NCI-H2107 treated with DMSO at 0.1 percent for 48 hours (cell line): ENCODE measurements around the gene CDH1.
A peak's percentile ranks its signal among the peaks of the same experiment; 100 is the strongest.
"Not testable (repeated sequence)": the region's sequence is repeated elsewhere in the genome, so short reads cannot be mapped to it uniquely, and the experiment has no call there.

Experiments used
- DNase-seq: peaks from one replicate; lab custom pipeline; 2025; ENCODE audit not compliant: unreplicated experiment; lab: John Stamatoyannopoulos, UW

The CDH1 gene

DNA sequence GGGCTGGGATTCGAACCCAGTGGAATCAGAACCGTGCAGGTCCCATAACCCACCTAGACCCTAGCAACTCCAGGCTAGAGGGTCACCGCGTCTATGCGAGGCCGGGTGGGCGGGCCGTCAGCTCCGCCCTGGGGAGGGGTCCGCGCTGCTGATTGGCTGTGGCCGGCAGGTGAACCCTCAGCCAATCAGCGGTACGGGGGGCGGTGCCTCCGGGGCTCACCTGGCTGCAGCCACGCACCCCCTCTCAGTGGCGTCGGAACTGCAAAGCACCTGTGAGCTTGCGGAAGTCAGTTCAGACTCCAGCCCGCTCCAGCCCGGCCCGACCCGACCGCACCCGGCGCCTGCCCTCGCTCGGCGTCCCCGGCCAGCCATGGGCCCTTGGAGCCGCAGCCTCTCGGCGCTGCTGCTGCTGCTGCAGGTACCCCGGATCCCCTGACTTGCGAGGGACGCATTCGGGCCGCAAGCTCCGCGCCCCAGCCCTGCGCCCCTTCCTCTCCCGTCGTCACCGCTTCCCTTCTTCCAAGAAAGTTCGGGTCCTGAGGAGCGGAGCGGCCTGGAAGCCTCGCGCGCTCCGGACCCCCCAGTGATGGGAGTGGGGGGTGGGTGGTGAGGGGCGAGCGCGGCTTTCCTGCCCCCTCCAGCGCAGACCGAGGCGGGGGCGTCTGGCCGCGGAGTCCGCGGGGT is at the start of gene CDH1:
Gene CDH1 (plus strand): TSS at position 247 of the 684 bp plus-strand sequence. CDS start 124 bp downstream, at position 371.
- peak; percentile 33 for DNase-seq

DNA sequence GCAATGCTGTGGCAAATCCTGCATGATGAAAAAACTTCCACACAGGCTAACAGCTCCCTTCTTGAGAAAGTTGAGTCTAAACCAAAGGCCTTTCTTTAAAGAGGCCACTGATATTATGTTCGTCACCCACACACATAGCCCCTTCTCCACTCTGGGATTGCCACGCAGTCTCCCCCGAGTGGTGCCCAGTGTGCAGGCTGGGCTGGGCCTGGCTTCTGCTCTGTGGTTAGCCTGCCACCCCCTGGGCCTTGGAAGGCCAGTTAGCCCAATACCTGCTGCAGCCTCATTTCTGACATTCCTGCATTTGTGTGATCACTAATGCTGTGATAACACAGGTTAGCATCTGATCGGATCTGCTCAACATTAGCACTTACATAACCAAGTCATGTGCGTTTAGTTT is 47.2 kb upstream of the CDH1 start:
- DNase-seq, result no peak

DNA sequence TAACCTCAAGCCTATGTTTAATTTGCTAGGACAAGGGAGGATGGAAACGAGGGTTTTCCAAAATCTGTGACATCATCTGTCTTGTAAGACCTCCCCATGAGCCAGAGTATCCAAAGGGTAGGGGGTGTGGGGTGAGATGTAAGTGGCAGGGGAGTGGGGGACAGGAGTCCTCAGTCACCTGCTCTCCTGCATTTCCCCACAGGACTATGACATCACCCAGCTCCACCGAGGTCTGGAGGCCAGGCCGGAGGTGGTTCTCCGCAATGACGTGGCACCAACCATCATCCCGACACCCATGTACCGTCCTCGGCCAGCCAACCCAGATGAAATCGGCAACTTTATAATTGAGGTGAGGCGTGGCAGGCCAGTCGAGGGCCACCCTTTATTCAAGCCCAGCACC is 41.5 kb upstream of the CDH1 start:
- no peak for DNase-seq

DNA sequence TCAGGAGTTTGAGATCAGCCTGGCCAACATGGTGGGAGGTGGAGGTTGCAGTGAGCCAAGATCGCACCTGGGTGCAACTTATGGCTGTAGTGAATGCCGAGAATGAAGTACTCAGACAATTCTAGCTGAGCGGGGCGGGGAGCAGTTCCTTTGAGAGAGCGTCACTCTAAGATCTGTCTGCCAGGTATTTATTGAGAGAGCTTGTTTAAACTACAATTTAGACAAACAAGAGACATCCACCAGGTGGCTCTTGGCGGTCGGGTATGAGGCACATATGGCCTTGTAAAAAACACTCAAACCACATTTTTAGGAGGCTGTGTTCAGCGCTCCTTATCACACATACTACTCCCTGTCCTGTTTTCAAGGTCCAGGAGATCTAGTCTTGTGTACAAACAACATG is 40.6 kb upstream of the CDH1 start:
- DNase-seq, result no peak

DNA sequence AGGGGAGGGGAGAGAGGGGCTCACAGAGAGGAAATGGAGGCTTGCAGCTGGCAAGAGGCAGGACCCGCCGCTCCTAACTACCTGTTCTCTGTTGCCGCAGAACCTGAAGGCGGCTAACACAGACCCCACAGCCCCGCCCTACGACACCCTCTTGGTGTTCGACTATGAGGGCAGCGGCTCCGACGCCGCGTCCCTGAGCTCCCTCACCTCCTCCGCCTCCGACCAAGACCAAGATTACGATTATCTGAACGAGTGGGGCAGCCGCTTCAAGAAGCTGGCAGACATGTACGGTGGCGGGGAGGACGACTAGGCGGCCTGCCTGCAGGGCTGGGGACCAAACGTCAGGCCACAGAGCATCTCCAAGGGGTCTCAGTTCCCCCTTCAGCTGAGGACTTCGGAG is 39.0 kb upstream of the CDH1 start:
- no peak for DNase-seq

DNA sequence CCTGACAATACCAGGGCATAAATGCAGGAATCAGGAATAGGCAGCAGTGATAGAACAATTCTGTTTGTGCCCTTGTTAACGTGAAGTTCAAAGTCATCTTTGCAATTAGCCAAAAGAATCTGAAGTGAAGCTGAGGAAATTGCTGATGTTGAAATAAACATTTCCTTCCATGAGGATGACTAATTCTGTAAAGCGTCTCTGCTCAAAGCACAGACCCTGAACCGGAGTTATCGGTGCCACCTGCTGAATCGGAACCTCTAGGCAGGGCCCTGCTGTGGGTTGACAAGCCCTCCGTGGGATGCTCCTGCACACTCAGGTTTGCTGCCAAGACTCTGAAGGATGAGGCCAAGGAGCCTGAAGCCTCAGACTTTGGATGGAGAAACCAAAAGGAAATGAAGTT is 37.0 kb upstream of the CDH1 start:
- no peak for DNase-seq

DNA sequence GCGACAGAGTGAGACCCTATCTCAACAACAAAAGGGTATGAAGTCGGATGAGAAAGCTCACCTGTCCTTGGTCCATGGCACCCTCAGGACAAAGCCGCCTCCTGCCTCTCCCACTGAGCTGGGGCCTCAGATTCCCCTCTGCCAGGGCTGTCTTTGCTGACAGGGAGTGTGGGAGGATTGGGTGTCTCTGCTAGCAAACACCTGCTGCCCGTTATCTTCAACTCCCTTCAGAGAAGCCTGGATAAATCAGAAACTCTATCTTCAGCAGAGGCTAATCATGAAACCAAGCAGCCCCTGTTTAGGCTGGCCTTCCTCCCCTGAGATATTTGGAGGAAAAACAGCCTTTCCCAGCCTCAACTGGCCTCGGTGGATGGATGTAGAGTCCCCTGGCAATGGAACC is 36.3 kb upstream of the CDH1 start:
- no peak for DNase-seq

DNA sequence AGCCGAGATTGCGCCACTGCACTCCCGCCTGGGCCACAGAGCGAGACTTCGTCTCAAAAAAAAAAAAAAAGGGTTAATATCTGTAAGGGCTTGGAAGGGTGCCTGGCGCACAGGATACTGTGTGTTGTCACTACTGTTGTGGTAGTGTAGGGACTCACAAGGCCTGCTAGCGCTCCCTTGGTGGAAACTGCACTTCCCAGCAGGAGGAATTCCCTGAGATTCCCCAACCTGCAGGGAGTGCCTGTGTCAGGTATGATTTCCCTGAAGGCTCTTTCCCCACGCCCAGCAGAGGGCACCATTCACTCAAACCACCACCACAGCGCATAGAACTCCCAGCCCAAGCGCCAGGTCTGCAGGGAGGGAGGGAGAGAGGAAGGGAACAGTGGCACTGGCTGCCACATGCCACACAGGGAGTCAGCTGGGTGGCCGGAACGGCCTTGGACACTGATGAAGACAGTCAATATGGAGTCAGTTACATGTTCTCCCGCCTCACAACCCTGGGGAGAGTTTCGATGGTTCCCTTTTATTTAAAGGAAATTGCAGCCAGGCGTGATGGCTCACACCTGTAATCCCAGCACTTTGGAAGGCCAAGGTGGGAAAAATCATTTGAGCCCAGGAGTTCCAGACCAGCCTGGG is 32.7 kb upstream of the CDH1 start:
- DNase-seq, result peak; percentile 87

DNA sequence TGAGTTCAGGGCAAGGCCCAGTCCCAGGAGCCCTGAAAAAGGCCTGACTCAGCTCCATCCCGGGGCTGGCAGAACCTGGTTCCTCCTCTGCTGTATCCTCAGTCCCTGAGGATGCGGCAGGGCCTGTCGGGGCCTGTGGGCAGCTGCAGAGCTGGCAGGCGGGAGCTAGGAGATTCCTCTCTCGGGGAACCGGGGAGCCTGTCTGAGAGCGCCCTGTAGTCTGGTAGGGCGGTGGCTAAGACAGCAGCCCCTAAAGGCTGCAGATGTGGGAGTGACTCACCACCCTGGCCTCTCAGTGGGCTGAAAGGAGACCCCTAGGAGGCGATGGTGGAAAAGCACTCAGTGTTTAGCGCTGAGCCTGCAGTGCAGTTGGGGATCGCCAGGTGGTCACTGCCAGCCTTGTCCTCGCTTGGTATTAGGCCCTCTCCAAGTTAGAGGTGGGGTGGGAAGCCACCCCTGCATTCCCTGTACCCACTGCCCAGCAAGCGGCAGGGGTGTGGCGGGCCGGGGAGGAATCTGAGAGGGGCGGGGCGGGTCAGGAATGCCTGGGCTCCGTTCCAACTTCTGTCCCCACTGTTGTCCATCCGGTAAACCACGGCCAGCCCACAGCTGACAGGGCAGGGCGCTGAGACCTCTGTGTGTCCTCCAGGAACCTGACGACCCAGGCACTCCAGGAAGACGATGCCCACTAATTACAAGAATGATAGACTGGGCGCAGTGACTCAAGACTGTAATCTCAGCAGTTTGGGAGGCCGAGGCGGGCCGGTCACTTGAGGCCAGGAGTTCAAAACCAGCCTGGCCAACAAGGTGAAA is 29.5 kb upstream of the CDH1 start:
- no peak for DNase-seq

DNA sequence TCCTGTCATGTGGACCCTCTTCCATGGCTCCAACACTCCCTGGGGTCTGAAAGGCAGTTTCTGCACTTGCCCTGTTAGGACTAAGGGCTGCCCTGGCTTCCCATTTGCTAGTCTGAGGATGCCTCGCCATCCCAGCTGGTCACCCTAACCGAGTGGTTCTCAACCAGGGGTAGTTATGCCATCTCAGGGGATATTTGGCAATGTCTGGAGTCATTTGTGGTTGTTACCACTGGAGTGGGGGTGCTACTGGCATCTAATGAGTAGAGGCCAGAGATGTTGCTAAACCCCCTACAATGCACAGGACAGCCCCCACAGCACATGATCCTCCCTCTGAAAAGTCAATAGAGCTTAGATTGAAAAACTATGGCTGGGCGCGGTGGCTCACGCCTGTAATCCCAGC is 26.9 kb upstream of the CDH1 start:
- DNase-seq, result no peak

DNA sequence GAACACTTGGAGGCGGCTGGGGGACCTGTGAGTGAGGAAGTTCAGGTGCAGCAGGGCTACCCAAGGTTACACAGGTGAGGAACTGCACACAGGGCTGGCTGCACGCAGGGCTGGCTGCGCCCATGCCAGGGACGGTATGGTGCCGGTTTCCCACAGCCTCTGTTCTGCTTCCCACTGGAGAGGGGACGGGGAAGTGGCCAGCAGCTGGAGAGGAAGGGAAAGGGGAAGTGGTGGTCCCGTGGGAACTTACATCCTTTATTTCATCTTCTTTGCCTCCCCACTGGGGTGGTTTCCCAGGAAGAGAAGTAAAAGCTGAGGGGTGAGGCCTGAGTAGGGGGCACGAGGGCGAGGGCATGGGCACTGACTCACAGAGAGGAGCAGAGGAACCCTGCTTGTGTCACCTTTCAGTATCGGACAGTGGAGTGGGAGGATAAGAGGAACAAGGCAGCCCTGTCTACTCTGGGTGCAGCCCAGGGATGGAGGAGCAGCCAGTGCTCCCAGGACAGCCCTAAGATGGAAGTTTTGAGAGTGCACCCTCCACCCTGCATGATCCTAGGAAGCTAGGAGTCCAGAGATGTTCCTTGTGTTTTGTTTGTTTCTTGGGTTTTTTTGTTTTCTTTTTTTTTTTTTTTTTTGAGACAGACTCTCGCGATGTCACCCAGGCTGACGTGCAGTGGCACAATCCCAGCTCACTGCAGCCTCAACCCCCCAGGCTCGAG is 25.5 kb upstream of the CDH1 start:
- DNase-seq, result no peak

DNA sequence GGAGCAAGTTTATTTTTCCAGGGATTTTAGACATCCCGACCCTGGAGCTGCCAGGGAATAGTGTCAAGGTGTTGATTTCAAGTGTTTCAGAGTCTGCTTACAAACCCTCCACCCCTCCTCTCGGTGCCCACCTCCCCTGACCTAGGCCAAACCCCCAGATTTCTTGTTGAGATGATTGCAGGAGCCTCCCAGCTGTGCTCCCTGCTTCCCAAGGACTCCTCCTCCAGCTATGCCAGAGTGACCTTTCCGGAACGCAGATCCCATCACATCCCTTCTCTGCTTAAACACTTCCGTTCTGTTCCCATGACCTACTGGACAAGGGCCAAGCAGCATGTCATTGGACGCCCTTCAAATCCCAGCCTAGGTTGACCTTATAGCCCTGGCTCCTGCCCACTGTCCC is 23.7 kb upstream of the CDH1 start:
- DNase-seq, result no peak

DNA sequence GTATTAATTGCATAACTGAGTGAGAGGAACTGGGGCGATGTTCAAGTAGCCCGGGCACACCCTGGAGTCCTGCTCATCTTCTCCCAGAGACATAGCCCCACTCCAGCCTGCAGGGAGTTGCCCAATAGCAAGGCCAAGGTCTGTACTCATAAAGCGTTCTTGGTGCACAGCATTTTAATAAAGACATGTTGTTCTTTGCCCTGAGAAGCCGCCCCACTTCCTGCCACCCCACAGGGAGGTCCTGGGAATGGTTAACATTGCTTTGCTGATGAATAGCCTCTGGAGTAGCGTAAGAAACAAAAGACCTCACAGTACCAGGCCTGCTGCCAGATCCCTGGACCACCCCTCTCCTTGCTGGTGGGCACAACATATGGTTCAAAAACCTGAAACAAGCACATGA is 21.6 kb upstream of the CDH1 start:
- no peak for DNase-seq

DNA sequence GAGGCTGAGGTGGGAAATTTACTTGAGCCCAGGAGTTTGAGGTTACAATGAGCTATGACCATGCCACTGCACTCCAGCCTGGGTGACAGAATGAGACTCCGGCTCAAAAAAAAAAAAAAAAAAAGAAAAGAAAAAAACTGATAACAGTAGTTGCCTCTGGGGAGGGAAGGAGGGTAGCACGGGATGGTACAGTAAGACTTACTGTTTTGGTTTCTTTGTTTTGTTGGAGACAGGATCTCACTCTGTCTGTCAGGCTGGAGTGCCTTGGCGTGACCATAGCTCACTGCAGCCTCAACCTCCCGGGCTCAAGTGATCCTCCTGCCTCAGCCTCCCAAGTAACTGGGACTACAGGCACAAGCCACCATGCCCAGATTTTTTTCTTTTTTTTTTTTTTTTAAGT is 20.6 kb upstream of the CDH1 start:
- DNase-seq, result not testable (repeated sequence)

DNA sequence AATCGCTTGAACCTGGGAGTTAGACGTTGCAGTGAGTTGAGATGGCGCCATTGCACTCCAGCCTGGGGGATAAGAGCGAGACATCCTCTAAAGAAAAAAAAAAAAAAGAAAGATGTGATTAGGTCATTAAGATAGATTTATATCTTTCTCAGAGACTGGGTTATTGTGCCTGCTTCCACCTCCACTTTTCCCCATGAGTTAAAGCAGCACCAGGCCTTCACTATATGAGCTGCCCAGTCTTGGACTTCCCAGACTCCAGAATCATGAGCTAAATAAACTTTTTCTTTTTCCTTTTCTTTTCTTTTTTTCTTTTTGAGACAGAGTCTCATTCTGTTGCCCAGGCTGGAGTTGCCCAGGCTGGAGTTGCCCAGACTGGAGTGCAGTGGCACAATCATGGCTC is 19.4 kb upstream of the CDH1 start:
- DNase-seq, result no peak

DNA sequence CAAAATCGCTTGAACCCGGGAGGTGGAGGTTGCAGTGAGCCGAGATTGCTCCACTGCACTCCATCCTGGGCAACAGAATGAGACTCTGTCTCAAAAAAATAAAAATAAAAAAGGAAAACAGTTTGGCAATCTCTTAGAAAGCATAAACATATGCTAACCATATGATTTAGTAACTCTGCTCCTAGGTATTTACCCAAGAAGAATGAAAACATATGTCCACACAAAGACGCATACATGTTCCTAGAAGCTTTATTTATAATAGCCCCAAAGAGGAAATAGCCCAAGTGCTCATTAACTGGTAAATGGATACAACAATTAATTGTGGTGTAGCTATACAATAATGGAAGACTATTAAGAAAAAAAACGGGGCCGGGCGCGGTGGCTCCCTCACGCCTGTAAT is 18.5 kb upstream of the CDH1 start:
- no peak for DNase-seq

DNA sequence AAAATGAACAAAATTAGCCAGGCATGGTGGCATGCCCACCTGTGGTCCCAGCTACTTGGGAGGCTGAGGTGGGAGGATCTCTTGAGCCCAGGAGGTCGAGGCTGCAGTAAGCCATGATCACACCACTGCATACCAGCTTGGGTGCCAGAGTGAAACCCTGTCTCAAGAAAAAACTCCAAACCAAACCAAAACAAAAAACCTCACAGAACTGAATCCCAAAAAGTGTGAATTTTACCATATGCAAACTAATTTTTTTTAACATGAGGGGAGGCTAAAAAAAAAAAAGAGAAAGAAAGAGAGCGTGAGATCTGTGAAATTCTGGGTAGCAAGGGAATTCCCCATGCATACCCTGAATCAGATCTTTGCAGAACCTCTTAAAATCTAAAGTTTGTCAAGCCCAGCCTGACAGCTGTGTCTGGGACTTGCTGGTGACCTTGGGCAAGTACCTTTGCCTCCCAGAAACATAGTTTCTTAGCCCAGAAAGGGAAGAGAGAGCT is 17.1 kb upstream of the CDH1 start:
- DNase-seq, result no peak

DNA sequence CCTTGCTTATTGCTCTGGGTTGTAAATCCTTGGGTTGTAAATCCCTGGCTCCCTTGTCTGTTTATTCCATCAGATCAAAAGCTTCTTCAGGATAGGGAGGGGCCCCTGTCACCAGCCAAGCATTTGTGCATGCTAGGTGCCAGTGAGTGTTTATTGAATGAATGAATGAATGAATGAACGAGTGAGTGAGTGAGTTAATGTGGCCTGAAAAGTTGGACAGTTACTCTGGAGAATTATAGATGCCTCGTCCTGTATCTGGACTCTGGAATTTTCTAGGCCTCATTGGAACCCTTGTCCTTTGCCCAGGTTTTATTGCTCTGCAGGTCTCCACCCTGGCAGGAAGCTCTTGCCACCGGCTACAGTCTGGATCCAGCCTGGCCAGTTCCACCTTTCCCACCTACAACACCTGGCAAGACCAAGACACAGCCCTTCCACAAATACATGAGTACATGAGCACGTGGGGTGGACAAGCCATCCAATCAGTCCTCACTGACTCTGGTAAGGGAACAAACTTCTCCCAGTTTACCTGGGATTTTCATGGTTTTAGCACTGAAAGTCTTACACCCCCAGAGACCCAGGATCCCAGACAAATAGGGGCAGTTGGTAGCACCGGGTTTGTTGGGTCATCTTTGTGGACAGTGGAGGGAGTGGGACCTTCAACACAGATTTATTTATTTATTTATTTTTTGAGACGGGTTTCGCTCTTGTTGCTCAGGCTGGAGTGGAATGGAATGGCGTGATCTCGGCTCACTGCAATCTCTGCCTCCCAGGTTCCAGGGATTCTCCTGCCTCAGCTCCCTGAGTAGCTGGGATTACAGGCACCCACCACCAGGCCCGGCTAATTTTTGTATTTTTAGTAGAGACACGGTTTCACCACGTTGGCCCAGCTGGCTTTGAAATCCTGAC is 14.7 kb upstream of the CDH1 start:
- no peak for DNase-seq

DNA sequence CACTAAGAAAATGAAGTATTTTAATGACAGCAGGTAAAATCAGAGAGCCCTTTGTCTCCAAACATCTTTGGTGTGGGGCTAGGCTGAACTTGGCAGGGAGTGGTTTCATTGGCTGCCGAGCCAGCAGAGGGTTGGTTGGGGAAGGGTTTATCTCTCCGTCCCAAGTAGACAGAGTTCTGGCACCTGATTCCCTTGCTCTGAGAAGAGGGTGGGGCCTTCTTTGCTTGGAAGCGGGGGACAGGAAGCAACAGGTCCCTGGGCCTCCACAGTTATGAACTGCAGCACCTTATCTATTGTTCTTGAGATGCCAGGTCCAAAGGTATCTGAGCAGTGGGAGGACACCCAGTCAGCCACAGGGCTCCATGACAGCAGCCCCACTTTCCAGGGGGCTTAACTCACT is 12.3 kb upstream of the CDH1 start:
- DNase-seq, result no peak

DNA sequence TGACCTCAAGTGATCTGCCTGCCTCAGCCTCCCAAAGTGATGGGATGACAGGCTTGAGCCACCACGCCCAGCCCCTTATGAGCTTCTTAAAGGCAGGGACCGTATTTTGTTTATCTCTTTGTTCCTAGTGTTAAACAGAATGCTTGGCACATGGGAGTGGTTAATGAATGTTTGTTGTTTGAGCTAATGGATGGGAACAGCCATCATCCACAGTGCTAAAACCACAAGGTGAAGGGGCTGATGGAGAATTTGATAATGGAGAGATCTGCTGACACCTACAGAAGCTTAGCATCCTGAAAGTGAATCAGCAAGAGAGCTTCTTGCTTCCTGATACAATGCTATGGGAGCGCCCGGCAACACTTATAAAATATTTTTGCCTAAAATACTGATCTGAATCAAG is 8.6 kb upstream of the CDH1 start:
- DNase-seq, result no peak
